Pancreas (tissue), 10 donors: ENCODE results near the gene OSBPL10. TPM values are rescaled to one million over a fixed set of nuclear protein-coding genes. Genes with fewer than 3 reads are reported as not detected.
A peak's percentile ranks its signal among the peaks of the same experiment; 100 is the strongest.

Experiments used
- ATAC-seq, 4 donors: fragments of 200-7000 bp; cut with Tn5 transposase; one replicate each; pipeline versions ENCODE4 v1.8.0 to v1.9.1; 2020; ENCODE audit warnings: mild to moderate bottlenecking in 4 of 4, moderate library complexity in 4 of 4
- DNase-seq, 6 donors: peaks; one replicate each; pipeline ENCODE4 v3.0.0-alpha.2; 2020
- FAIRE-seq: peaks from 2 replicates; lab custom pipeline; 2012; peaks lifted over from hg19 to GRCh38; lab: Jason Lieb, UNC
- H3K27ac ChIP-seq, 4 donors: fragments of 200-600 bp; sonication (generic); 1 replicate in 3 of 4; 2 replicates in 1 of 4; pipeline versions ENCODE4 v1.5.0 to v1.8.0; 2020
- H3K27me3 ChIP-seq, 4 donors: fragments of 200-600 bp; one replicate each; pipeline ENCODE4 v1.8.0; 2021
- H3K36me3 ChIP-seq, 3 donors: fragments of 200-600 bp; sonication (generic) in 1 of 3; one replicate each; pipeline versions ENCODE4 v1.5.0 to v1.8.0; 2020 to 2021
- H3K4me1 ChIP-seq, 3 donors: fragments of 200-600 bp; one replicate each; pipeline ENCODE4 v1.8.0; 2021
- H3K4me3 ChIP-seq, 4 donors: fragments of 200-600 bp; sonication (generic) in 2 of 4; one replicate each; pipeline versions ENCODE4 v1.5.0 to v1.8.0; 2020 to 2021
- H3K9me3 ChIP-seq, 4 donors: fragments of 200-600 bp; one replicate each; pipeline ENCODE4 v1.8.0; 2021
- WGBS, 2 donors: extraction: QIAGEN DNeasy Blood & Tissue Kit; methylation state at CpG; one replicate each; pipeline ENCODE4 v1.1.7; 2013; 5-methylcytosine and 5-hydroxymethylcytosine counted together
- intact Hi-C, 3 donors: fragments of 100-400 bp; cut with DNase I; formaldehyde crosslinking; loops; one replicate each; pipeline versions ENCODE4 v1.11.1 to v1.14.2; 2022
- polyA plus RNA-seq, 2 donors: library from polyadenylated mRNA; stranded (reverse); fragments of 200-250 nt; gene quantifications; one replicate each; pipeline ENCODE4 v1.2.3, GENCODE V29; 2013
- total RNA-seq, 6 donors: library from RNA; stranded (reverse); fragmentation: NEBNext Ultra II Directional in 4 of 6; extraction: Animal tissue kit (Norgen Biotek cat#: 25700) in 4 of 6; gene quantifications; one replicate each; pipeline versions ENCODE4 v1.2.1 to v1.2.4, GENCODE V29; 2021 to 2023
- TF ChIP-seq, protein P1 (sequence below), 4 donors: fragments of 200-600 bp; sonication (generic) in 3 of 4; IDR thresholded peaks; one replicate each; pipeline versions ENCODE4 v1.5.0 to v1.8.0; 2021; ENCODE audit warnings: antibody characterized with exemption in 4 of 4
- donor health status: healthy with polysubstance abuse.
- donor health status: DM: no; HTN: no; CAD: no; lungs with moderate emphysema.
- donor health status: DM: no; HTN: no; CAD: no.
- donor health status: control.
- donor health status: control.
- donor health status: Bipolar disorder and iron deficiency.
- donor health status: DM: yes; HTN: yes; CAD: no.
- donor health status: DM: no; HTN: no; CAD: no.
- donor health status: DM: no; HTN: no; CAD: no.
- donor health status: DM: yes; HTN: yes; CAD: no.

The OSBPL10 gene, protein sequence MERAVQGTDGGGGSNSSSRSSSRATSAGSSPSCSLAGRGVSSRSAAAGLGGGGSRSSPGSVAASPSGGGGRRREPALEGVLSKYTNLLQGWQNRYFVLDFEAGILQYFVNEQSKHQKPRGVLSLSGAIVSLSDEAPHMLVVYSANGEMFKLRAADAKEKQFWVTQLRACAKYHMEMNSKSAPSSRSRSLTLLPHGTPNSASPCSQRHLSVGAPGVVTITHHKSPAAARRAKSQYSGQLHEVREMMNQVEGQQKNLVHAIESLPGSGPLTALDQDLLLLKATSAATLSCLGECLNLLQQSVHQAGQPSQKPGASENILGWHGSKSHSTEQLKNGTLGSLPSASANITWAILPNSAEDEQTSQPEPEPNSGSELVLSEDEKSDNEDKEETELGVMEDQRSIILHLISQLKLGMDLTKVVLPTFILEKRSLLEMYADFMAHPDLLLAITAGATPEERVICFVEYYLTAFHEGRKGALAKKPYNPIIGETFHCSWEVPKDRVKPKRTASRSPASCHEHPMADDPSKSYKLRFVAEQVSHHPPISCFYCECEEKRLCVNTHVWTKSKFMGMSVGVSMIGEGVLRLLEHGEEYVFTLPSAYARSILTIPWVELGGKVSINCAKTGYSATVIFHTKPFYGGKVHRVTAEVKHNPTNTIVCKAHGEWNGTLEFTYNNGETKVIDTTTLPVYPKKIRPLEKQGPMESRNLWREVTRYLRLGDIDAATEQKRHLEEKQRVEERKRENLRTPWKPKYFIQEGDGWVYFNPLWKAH
- total RNA-seq: 1 to 10 TPM; 1.8 to 4.0 (median 2.6) TPM
- 1 to 10 TPM in 1 of 2 donors, under 1 TPM in 1; 0.57 to 2.0 TPM for polyA plus RNA-seq

DNA sequence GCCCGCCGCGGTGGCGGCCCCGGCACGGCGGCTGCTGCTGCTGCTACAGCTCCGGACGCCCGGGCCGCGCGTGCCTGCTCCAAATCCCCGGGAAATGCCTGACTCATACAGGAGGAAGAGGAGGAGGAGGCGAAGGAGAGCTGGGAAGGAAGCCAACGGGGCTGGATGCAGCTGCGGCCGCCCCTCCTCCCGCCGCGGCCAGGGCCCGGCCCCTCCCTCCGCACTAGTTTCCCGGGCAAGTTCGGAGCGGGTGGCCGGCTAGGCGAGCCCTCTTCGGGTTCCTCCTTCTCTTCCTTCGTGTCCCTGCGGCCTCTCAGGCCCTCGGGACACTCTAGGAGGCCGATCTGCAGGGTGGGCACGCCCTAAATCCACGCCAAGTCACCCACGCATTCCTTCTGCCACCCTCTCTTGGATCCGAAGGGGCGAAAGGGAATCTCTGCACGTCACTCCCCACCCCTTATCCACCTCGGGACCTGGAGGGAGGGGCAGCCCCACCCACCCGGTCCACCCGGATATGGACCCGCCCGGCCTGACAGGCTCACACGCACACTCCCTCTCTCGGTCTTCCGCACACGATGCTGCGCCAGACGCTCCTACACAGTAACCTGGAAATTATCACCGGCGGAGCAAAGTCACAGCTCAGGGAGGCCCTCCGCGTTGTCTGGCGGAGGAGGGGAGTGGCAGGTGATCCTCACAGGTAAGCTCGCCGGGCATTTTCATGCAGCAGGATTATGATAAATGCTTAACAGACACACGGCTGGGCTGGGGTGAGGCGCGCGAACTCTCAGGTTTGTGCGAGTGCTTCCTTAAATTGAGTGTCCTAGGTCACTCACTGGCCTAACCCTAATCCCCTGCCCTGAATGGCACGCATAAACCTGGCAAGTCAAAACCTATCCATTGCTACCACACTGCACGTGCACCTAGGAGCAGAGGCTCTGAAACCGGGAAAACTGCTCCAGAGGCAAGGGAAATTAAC, at the start of gene OSBPL10, which contains the start of gene ZNF860:
Gene OSBPL10 (minus strand): TSS at position 57 of the 976 bp plus-strand sequence. CDS start 83 bp downstream, outside the sequence.
Gene ZNF860 (plus strand): TSS at position 545 of the 976 bp plus-strand sequence. CDS start 7,330 bp downstream, outside the sequence.
- peak within 1 kb of the TSS; percentile 26 to 74 (median 56) for H3K27ac ChIP-seq

DNA sequence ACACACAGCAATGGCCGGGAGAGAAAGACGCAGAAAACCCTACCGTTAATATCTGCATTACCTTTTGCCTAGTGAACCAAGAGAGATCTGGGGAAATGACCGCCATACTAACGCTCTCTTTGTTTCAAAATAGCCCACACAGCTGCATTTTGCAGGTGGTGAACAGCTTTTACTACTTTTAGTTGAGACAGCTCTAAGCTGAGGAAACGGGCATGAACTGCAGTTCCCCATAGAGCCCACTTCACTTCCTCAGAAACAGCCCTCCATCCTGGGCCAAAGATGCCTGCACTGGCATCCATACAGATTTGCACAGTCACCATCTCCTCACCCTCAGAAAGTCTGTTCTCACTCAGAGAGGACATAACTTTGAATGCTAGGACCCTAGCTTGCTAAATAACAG, 45.5 kb upstream of the OSBPL10 start:
- H3K9me3 ChIP-seq: no peaks in the 10 kb centered on the region
- intact Hi-C loops: loop anchor here in 2 of 3 donors (10.0 kb wide), 2 partner anchors 118 to 128 kb away; no protein-coding TSS in a partner anchor
- no peak overlapping the region for H3K27ac ChIP-seq
- DNase-seq (no peak), ATAC-seq (no peak), FAIRE-seq (no peak)
- no peak overlapping the region for H3K4me3 ChIP-seq
- no peaks in the 10 kb centered on the region for H3K36me3 ChIP-seq
- no peaks in the 10 kb centered on the region for H3K4me1 ChIP-seq
- TF ChIP-seq, protein P1, sequence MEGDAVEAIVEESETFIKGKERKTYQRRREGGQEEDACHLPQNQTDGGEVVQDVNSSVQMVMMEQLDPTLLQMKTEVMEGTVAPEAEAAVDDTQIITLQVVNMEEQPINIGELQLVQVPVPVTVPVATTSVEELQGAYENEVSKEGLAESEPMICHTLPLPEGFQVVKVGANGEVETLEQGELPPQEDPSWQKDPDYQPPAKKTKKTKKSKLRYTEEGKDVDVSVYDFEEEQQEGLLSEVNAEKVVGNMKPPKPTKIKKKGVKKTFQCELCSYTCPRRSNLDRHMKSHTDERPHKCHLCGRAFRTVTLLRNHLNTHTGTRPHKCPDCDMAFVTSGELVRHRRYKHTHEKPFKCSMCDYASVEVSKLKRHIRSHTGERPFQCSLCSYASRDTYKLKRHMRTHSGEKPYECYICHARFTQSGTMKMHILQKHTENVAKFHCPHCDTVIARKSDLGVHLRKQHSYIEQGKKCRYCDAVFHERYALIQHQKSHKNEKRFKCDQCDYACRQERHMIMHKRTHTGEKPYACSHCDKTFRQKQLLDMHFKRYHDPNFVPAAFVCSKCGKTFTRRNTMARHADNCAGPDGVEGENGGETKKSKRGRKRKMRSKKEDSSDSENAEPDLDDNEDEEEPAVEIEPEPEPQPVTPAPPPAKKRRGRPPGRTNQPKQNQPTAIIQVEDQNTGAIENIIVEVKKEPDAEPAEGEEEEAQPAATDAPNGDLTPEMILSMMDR (IDR thresholded peaks at IDR 0.05): no peak
- H3K27me3 ChIP-seq: no peaks in the 10 kb centered on the region
- WGBS, 2 donors: 91 to 98% methylated on average over 6 of the region's 6 CpGs

More for the DNA sequence above, at the start of gene OSBPL10, which contains the start of gene ZNF860:
- TF ChIP-seq, protein P1 (IDR thresholded peaks at IDR 0.05): no peak
- FAIRE-seq (no peak), DNase-seq (peak; percentile 81 to 91 (median 86)), ATAC-seq (peak; percentile 75 to 84 (median 83))
- WGBS, 2 donors: 2 to 4% methylated on average over 54 to 65 of the region's 65 CpGs
- Histone ChIP-seq H3K36me3 (no peaks in the 10 kb centered on the region), H3K9me3 (no peaks in the 10 kb centered on the region), H3K27me3 (no peaks in the 10 kb centered on the region), H3K4me3 (peak within 1 kb of the TSS; percentile 52 to 76 (median 64)), H3K4me1 (peaks cover 0 to 4% (median 0%) of the 10 kb centered on the region in 3 donors)
- intact Hi-C loops: no loop called here

DNA sequence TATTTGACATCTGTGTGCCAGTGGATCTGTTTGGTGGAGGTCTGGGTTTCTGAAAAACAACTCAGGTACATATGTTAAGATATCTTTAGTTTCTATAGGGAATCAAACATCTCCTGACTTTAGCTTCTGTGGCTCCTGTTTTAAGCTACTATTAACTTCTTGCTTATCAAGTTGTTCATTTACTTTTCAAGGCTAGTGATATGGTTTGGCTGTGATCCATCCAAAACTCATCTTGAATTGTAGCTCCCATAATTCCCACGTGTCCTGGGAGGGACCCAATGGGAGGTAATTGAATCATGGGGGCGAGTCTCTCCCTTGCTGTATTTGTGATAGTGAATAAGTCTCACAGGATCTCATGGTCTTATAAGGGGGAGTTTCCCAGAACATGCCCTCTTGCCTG, 41.9 kb upstream of the OSBPL10 start:
- DNase-seq (peak in 1 of 6 donors; percentile 7), FAIRE-seq (no peak), ATAC-seq (peak in 2 of 4 donors; percentile 38 to 56)
- intact Hi-C loops: loop anchor here in 2 of 3 donors (10.0 kb wide), 2 partner anchors 122 to 132 kb away; no protein-coding TSS in a partner anchor
- 19 to 27% methylated on average over 2 of the region's 2 CpGs for WGBS, 2 donors
- H3K36me3 ChIP-seq: no peaks in the 10 kb centered on the region
- TF ChIP-seq, protein P1 (IDR thresholded peaks at IDR 0.05): no peak
- H3K27me3 ChIP-seq: no peaks in the 10 kb centered on the region
- no peak overlapping the region for H3K4me3 ChIP-seq
- H3K27ac ChIP-seq: no peak overlapping the region
- no peaks in the 10 kb centered on the region for H3K9me3 ChIP-seq
- H3K4me1 ChIP-seq: no peaks in the 10 kb centered on the region

DNA sequence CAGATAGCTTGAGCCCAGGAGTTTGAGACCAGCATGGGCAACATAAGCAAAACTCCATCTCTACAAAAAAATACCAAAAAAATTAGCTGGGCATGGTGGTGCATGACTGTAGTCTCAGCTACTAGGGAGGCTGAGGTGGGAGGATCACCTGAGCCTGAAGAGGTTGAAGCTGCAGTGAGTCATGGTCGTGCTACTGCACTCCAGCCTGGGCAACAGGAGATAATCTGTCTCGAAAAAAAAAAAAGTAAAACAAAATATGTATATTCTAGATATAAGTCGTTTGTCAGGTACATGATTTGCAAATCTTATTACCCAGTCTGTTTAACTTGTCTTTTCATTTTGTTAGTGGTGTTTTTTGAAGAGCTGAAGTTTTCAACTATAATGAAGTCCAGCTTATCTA, 40.7 kb upstream of the OSBPL10 start:
- no peaks in the 10 kb centered on the region for H3K36me3 ChIP-seq
- DNase-seq (no peak), FAIRE-seq (no peak), ATAC-seq (no peak)
- H3K4me1 ChIP-seq: no peaks in the 10 kb centered on the region
- TF ChIP-seq, protein P1 (IDR thresholded peaks at IDR 0.05): no peak
- 35 to 62% methylated on average over 3 of the region's 3 CpGs for WGBS, 2 donors
- H3K4me3 ChIP-seq: no peak overlapping the region
- intact Hi-C loops: loop anchor here in 2 of 3 donors (10.0 kb wide), 2 partner anchors 123 to 133 kb away; no protein-coding TSS in a partner anchor
- H3K9me3 ChIP-seq: no peaks in the 10 kb centered on the region
- no peaks in the 10 kb centered on the region for H3K27me3 ChIP-seq
- no peak overlapping the region for H3K27ac ChIP-seq
